Progenitor cell of endocrine pancreas (in vitro differentiated cells): ENCODE measurements around the gene MBP. TPM values are rescaled to one million over a fixed set of nuclear protein-coding genes. Genes with fewer than 3 reads are reported as not detected.
"Not testable (repeated sequence)": the region's sequence is repeated elsewhere in the genome, so short reads cannot be mapped to it uniquely, and the experiment has no call there.

Source experiments
- DNase-seq: peaks from one replicate; pipeline ENCODE4 v3.0.0; 2021; ENCODE audit warnings: low spot score; ENCODE audit not compliant: unreplicated experiment
- H3K27ac Mint-ChIP-seq: 2 replicates; pipeline ENCODE4 v1.8.0; 2021; ENCODE audit warnings: mild to moderate bottlenecking, moderate library complexity, mixed read lengths
- H3K27me3 Mint-ChIP-seq: 2 replicates; pipeline ENCODE4 v1.8.0; 2021; ENCODE audit warnings: mixed read lengths
- H3K36me3 Mint-ChIP-seq: 2 replicates; pipeline ENCODE4 v1.8.0; 2022; ENCODE audit warnings: mixed read lengths; ENCODE audit not compliant: insufficient read depth
- H3K4me1 Mint-ChIP-seq: 2 replicates; pipeline ENCODE4 v1.8.0; 2021; ENCODE audit warnings: low read depth, mixed read lengths
- H3K4me3 Mint-ChIP-seq: 2 replicates; pipeline ENCODE4 v1.8.0; 2021; ENCODE audit warnings: low read depth, mild to moderate bottlenecking, moderate library complexity, mixed read lengths
- H3K9me3 Mint-ChIP-seq: 2 replicates; pipeline ENCODE4 v1.8.0; 2021; ENCODE audit warnings: low read depth, mixed read lengths
- total RNA-seq: library from RNA; stranded (reverse); gene quantifications from 2 replicates; pipeline ENCODE4 v1.2.1, GENCODE V29; 2021
- TF ChIP-seq, protein P1 (sequence below): fragments of 200-600 bp; sonication (generic); IDR thresholded peaks from one replicate; pipeline ENCODE4 v1.5.0; 2021; ENCODE audit warnings: antibody characterized with exemption, mild to moderate bottlenecking; ENCODE audit not compliant: unreplicated experiment

Gene MBP
- total RNA-seq, 1 donor from 2014 or later, result 38.4 TPM

DNA sequence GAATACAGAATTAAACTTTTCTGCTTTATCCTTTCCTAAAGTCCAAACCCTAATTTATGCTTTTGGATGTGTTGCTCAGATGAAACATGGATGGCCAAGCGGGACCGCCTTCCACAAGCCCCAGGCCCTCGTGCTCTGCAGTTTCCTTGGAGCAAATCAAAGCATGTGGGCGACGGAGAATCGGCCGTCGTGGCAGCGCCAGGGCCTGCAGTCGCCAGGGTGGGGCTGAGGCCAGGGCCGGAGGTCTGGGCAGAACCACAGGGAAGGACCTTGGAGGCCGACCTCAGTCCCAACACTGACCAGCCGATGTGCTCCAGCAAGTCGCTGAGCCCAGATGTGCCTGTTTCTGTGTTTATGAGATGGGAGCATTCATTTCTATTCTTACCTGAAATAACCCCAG is 108.1 kb downstream of the MBP start:
- Mint-ChIP-seq H3K9me3 (no peaks in the 10 kb centered on the region), H3K36me3 (peaks cover 5% of the 10 kb centered on the region), H3K4me3 (no peak overlapping the region), H3K27me3 (no peaks in the 10 kb centered on the region), H3K27ac (no peak overlapping the region), H3K4me1 (no peaks in the 10 kb centered on the region)
- TF ChIP-seq, protein P1, sequence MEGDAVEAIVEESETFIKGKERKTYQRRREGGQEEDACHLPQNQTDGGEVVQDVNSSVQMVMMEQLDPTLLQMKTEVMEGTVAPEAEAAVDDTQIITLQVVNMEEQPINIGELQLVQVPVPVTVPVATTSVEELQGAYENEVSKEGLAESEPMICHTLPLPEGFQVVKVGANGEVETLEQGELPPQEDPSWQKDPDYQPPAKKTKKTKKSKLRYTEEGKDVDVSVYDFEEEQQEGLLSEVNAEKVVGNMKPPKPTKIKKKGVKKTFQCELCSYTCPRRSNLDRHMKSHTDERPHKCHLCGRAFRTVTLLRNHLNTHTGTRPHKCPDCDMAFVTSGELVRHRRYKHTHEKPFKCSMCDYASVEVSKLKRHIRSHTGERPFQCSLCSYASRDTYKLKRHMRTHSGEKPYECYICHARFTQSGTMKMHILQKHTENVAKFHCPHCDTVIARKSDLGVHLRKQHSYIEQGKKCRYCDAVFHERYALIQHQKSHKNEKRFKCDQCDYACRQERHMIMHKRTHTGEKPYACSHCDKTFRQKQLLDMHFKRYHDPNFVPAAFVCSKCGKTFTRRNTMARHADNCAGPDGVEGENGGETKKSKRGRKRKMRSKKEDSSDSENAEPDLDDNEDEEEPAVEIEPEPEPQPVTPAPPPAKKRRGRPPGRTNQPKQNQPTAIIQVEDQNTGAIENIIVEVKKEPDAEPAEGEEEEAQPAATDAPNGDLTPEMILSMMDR, result no peak
- no peak for DNase-seq

DNA sequence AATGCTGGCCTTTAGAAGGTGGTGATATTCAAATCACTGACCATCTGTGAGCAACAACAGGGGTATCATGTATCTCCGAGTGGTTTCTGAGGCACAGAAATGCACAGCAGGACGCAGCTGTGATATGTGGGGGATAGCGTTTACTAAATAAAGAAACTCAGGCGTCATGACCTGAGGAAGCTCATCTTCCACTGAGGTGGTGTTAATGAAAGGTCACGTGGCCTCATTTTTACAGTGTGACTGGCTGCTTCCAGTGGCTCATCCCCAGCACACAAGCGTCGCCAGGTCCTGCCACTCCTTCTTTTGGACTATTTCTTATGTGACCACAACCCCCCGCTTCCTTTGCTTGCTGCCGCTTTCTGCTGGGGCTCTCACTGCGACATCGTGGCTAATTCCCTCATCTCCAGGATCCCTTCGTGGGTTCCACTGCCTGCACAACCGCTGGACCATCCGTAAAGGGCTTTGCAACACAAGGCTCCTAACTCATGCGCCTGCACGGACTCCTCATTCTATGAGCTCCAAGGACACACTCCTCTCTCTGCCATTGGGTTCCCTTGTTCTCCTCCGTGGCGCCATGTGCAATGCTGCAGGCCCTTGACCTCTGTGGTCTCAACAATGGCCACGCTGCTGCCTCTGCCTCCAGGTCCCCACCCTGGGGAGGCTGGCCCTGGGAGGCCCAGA is 109.3 kb downstream of the MBP start:
- H3K9me3 Mint-ChIP-seq, result no peaks in the 10 kb centered on the region
- no peaks in the 10 kb centered on the region for H3K27me3 Mint-ChIP-seq
- no peaks in the 10 kb centered on the region for H3K4me1 Mint-ChIP-seq
- TF ChIP-seq, protein P1, result no peak
- DNase-seq, result no peak
- peaks cover 8% of the 10 kb centered on the region for H3K36me3 Mint-ChIP-seq
- H3K27ac Mint-ChIP-seq, result no peak overlapping the region
- H3K4me3 Mint-ChIP-seq, result no peak overlapping the region

DNA sequence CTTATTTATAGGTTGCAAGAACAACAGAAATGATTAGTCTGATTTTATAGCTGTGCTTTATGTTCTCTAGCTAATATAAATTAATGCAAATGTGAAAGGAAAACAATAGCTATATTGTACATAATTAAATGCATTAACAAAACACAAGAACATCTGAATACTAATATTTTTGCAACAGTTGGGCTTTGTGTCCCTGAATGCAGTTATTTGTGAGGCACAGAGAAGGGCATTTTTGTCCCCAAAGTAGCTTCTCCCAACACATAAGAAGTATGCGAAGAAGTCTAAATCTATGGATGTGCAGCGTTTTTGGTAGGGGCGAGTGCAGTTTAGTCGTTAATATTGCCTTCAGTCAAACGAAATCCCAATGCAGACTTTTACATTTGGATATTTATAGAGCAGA is 110.0 kb downstream of the MBP start:
- H3K27me3 Mint-ChIP-seq, result no peaks in the 10 kb centered on the region
- H3K4me3 Mint-ChIP-seq, result no peak overlapping the region
- no peak for DNase-seq
- no peaks in the 10 kb centered on the region for H3K9me3 Mint-ChIP-seq
- TF ChIP-seq, protein P1, result no peak
- no peaks in the 10 kb centered on the region for H3K4me1 Mint-ChIP-seq
- H3K36me3 Mint-ChIP-seq, result peaks cover 8% of the 10 kb centered on the region
- H3K27ac Mint-ChIP-seq, result no peak overlapping the region

DNA sequence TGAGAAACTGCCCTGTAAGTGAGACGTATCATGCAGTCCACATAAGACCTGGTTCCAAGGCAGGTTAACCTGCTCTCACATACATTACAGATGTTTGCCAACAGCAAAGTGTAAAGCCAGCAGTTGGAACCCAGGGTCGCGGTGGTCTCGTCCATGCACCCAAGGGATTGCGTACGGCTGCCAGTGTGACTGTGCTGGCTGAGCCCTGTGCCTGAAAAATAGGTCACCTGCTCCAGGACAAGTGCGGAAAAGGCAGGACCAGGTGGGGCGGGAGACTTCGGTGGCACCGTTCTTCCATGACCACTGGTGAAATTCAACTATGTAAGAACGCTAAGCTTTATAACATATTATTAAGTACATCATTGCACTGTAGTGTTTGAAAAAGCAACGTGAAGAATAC is 110.5 kb downstream of the MBP start:
- no peak overlapping the region for H3K27ac Mint-ChIP-seq
- no peaks in the 10 kb centered on the region for H3K9me3 Mint-ChIP-seq
- no peaks in the 10 kb centered on the region for H3K27me3 Mint-ChIP-seq
- no peak for DNase-seq
- peaks cover 7% of the 10 kb centered on the region for H3K36me3 Mint-ChIP-seq
- TF ChIP-seq, protein P1, result no peak
- no peaks in the 10 kb centered on the region for H3K4me1 Mint-ChIP-seq
- H3K4me3 Mint-ChIP-seq, result no peak overlapping the region

DNA sequence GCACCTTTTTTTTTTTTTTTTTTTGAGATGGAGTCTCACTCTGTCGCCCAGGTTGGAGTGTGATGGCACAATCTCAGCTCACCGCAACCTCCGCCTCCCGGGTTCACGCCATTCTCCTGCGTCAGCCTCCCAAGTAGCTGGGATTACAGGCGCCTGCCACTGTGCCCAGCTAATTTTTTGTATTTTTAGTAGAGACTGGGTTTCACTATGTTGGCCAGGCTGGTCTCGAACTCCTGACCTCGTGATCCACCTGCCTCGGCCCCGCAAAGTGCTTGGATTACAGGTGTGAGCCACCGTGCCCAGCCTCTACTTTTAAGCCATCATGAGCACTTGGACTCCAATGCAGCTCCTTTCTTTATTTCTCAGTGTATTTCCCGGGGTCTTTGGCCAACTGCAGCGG is 111.1 kb downstream of the MBP start:
- H3K27ac Mint-ChIP-seq, H3K9me3 Mint-ChIP-seq, H3K27me3 Mint-ChIP-seq, H3K4me1 Mint-ChIP-seq, DNase-seq, H3K4me3 Mint-ChIP-seq: not testable (repeated sequence)
- peaks cover 12% of the 10 kb centered on the region for H3K36me3 Mint-ChIP-seq

DNA sequence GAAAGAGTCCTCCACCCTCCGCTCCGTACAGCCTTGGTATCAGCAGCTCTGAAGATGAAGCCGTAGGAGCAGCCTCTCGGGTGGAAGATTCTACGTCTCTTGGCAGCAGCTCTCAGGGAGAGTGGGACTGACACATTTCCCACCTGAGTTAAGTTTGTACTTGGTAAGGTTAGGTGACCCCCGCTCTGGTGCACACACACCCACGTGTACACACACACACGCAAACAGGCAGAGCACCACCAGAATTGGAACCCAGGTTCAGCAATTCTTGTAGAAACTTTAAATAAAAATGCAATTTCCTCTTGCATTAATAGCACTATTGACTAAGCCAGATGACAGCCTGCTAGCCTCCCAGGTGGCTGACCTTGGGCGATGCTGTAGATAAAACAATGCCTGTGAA is 111.5 kb downstream of the MBP start:
- TF ChIP-seq, protein P1, result no peak
- Mint-ChIP-seq H3K9me3 (no peaks in the 10 kb centered on the region), H3K4me3 (no peak overlapping the region), H3K4me1 (peaks cover 2% of the 10 kb centered on the region), H3K27me3 (no peaks in the 10 kb centered on the region), H3K36me3 (peaks cover 15% of the 10 kb centered on the region), H3K27ac (no peak overlapping the region)
- DNase-seq, result no peak
